Ovary (tissue), 9 donors: ENCODE measurements around the gene BACH1. TPM values are rescaled to one million over a fixed set of nuclear protein-coding genes. Genes with fewer than 3 reads are reported as not detected.

Experiments used
- DNase-seq, 5 donors: peaks; one replicate each; pipeline ENCODE4 v3.0.0-alpha.2; 2019 to 2020
- H3K27ac ChIP-seq, 2 donors: fragments of 200-600 bp; one replicate each; pipeline versions ENCODE4 v1.5.1 to v1.8.0; 2019 to 2022
- H3K27me3 ChIP-seq: fragments of 200-600 bp; one replicate; pipeline ENCODE4 v1.8.0; 2022
- H3K36me3 ChIP-seq: fragments of 200-600 bp; sonication (generic); one replicate; pipeline ENCODE4 v1.5.1; 2019
- H3K4me1 ChIP-seq: one replicate; pipeline ENCODE4 v1.8.1; 2013; ENCODE audit warnings: mild to moderate bottlenecking, moderate library complexity; ENCODE audit not compliant: insufficient read depth
- H3K4me3 ChIP-seq: fragments of 200-600 bp; sonication (generic); one replicate; pipeline ENCODE4 v1.5.1; 2017
- H3K9me3 ChIP-seq, 2 donors: fragments of 200-600 bp in 1 of 2; sonication (generic) in 1 of 2; one replicate each; pipeline versions ENCODE4 v1.5.1 to v1.8.1; 2013 to 2019; ENCODE audit warnings: mild to moderate bottlenecking in 1 of 2, moderate library complexity in 1 of 2
- EP300 ChIP-seq: sonication (generic); formaldehyde crosslinking; IDR thresholded peaks from one replicate; pipeline ENCODE4 v1.6.1; 2017; ENCODE audit warnings: antibody characterized with exemption
- POLR2A ChIP-seq: fragments of 450-650 bp; IDR thresholded peaks from one replicate; pipeline ENCODE4 v1.6.1; 2017; ENCODE audit warnings: antibody characterized with exemption, mild to moderate bottlenecking, moderate library complexity
- WGBS, 3 donors: extraction: QIAGEN DNeasy Blood & Tissue Kit in 1 of 3; methylation state at CpG; one replicate each; pipeline versions ENCODE4 v1.1.5 to v1.1.7; 2013 to 2017; 5-methylcytosine and 5-hydroxymethylcytosine counted together
- intact Hi-C, 4 donors: fragments of 100-400 bp; cut with DNase I; formaldehyde crosslinking; loops; one replicate each; pipeline versions ENCODE4 v1.11.0 to v1.15.1; 2022 to 2023
- polyA plus RNA-seq, 2 donors: library from polyadenylated mRNA; stranded (reverse); fragments of 200-250 nt in 1 of 2; fragments of 350-450 nt in 1 of 2; fragmentation: Illumina TruSeq in 1 of 2; extraction: RNeasy Lipid Tissue Mini Kit (QIAGEN cat#74804) in 1 of 2; gene quantifications; one replicate each; pipeline ENCODE4 v1.2.3, GENCODE V29; 2013 to 2014
- total RNA-seq, 7 donors: library from RNA; depleted of rRNA in 2 of 7; stranded (reverse); fragments of >200 nt in 2 of 7; fragmentation: NEBNext Ultra II Directional in 3 of 7; extraction: Animal tissue kit (Norgen Biotek cat#: 25700) in 3 of 7; gene quantifications; one replicate each; pipeline versions ENCODE4 v1.1.0 to v1.2.4, GENCODE V29; 2016 to 2023
- TF ChIP-seq, protein P1 (sequence below), 3 donors: fragments of 450-650 bp in 2 of 3; fragments of 200-600 bp in 1 of 3; IDR thresholded peaks; one replicate each; pipeline versions ENCODE4 v1.5.1 to v1.8.0; 2016 to 2022; ENCODE audit warnings: antibody characterized with exemption in 3 of 3, mild to moderate bottlenecking in 1 of 3
- donor health status: DM: no; HTN: no; CAD: no; lungs with moderate emphysema.
- donor health status: DM: no; HTN: no; CAD: no.
- donor health status: Bipolar disorder and iron deficiency.
- donor health status: DM: yes; HTN: yes; CAD: no.
- donor health status: DM: no; HTN: no; CAD: no.
- donor health status: DM: yes; HTN: yes; CAD: no.

The BACH1 gene
- total and polyA plus RNA-seq, 9 donors: 11.4 to 77.0 (median 52.3) TPM

DNA sequence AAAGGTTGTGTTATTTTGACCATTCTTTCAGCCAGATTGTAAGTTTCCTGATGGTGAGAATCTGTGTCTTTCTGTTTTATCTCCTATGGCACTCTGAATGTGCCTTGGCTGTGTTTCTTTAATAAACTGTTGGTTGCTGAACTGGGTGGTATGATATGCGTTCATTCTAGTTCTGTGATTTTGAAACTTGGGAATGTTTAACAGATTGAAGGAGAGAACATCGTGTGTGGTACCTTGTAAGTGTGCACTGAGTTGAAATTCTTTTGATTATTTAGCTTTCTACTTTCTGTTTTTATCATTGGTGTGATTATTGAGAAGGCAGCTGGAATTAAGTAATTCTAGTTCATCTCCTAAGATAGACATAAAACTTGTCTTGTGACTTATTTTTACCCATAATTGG is 4.6 kb downstream of the BACH1 start:
- no peak for DNase-seq
- 14 to 29% (median 25%) methylated on average over 2 of the region's 2 CpGs for WGBS, 3 donors
- TF ChIP-seq POLR2A (no peak), EP300 (no peak)
- TF ChIP-seq, protein P1, sequence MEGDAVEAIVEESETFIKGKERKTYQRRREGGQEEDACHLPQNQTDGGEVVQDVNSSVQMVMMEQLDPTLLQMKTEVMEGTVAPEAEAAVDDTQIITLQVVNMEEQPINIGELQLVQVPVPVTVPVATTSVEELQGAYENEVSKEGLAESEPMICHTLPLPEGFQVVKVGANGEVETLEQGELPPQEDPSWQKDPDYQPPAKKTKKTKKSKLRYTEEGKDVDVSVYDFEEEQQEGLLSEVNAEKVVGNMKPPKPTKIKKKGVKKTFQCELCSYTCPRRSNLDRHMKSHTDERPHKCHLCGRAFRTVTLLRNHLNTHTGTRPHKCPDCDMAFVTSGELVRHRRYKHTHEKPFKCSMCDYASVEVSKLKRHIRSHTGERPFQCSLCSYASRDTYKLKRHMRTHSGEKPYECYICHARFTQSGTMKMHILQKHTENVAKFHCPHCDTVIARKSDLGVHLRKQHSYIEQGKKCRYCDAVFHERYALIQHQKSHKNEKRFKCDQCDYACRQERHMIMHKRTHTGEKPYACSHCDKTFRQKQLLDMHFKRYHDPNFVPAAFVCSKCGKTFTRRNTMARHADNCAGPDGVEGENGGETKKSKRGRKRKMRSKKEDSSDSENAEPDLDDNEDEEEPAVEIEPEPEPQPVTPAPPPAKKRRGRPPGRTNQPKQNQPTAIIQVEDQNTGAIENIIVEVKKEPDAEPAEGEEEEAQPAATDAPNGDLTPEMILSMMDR (IDR thresholded peaks at IDR 0.05): no peak
- H3K9me3 ChIP-seq: no peaks in the 10 kb centered on the region
- no peaks in the 10 kb centered on the region for H3K27me3 ChIP-seq
- intact Hi-C loops: no loop called here
- no peak overlapping the region for H3K4me3 ChIP-seq
- no peaks in the 10 kb centered on the region for H3K36me3 ChIP-seq
- H3K27ac ChIP-seq: no peak overlapping the region
- peaks cover 17% of the 10 kb centered on the region for H3K4me1 ChIP-seq

DNA sequence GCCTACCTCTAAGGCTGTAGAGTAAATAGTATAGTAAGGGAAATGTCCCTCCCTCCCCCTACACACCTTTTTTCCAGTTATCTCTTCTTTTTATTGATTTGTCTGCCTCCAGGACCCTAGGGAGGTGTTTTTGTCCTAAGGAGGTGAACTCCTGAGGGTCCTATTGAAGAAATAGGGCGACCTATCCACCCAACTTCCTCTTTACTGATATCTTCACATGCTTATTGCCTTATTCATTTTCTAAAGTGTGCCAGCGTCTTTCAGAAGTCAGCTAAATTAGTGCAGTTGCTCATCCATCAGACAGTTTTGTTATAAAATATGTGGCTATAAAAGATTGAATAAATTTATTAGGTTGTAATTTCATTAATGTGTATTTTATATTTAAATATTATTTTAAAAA is 5.9 kb downstream of the BACH1 start:
- WGBS, 3 donors: 41 to 52% (median 44%) methylated on average over 2 of the region's 2 CpGs
- H3K36me3 ChIP-seq: no peaks in the 10 kb centered on the region
- intact Hi-C loops: no loop called here
- peaks cover 17% of the 10 kb centered on the region for H3K4me1 ChIP-seq
- TF ChIP-seq EP300 (no peak), POLR2A (no peak)
- no peak for DNase-seq
- no peak overlapping the region for H3K4me3 ChIP-seq
- H3K27me3 ChIP-seq: no peaks in the 10 kb centered on the region
- H3K9me3 ChIP-seq: no peaks in the 10 kb centered on the region
- H3K27ac ChIP-seq: no peak overlapping the region

DNA sequence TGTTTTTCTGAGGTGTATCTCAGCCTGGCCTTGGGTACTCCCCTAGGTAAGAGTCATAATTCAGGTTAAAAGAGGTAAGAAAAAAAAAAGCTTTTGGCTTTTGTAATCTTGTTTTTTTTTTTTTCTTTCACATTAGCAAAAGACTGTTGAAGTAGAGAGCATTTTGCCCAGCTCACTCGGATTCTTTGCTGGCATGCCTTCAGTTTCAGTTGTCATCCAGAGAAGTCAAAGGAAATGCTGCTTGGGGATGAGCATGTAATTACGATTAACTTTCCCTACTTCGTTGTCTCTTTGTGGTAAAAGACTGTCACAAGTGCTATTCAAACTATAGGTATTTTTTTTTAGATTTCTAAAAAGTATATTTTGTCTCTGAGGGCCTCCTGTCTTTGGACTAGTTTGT is 6.3 kb downstream of the BACH1 start:
- Histone ChIP-seq H3K27ac (no peak overlapping the region), H3K27me3 (no peaks in the 10 kb centered on the region), H3K4me1 (peaks cover 17% of the 10 kb centered on the region), H3K36me3 (no peaks in the 10 kb centered on the region), H3K9me3 (no peaks in the 10 kb centered on the region), H3K4me3 (no peak overlapping the region)
- DNase-seq: no peak
- no peak for TF ChIP-seq EP300
- TF ChIP-seq, protein P1 (IDR thresholded peaks at IDR 0.05): no peak
- no peak for TF ChIP-seq POLR2A
- intact Hi-C loops: no loop called here
- WGBS, 3 donors: 5 to 19% (median 6%) methylated on average over 3 of the region's 3 CpGs

DNA sequence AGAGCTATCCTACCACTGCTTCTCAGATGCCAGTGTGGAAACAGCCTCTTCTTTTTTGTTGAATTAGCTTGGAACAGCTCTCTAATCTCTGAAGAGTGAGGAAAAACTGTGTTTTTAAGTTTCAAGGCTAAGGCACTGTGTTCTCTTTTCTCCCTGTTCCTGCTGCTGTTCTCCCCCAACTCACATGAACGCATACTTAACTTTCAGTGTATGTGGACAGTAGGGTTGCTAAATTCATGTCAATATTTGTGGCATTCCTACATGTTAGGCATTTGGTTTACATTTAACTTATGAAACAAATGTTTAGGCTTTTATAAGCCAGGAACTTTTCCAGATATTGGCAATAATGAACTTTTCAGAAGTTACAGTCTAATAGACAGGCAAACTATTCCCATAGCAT is 6.8 kb downstream of the BACH1 start:
- no peaks in the 10 kb centered on the region for H3K27me3 ChIP-seq
- H3K4me1 ChIP-seq: peaks cover 16% of the 10 kb centered on the region
- 0 to 13% (median 12%) methylated on average over 1 of the region's 1 CpG for WGBS, 3 donors
- H3K27ac ChIP-seq: no peak overlapping the region
- H3K4me3 ChIP-seq: no peak overlapping the region
- DNase-seq: no peak
- H3K36me3 ChIP-seq: no peaks in the 10 kb centered on the region
- H3K9me3 ChIP-seq: no peaks in the 10 kb centered on the region
- TF ChIP-seq POLR2A (no peak), EP300 (no peak)
- TF ChIP-seq, protein P1 (IDR thresholded peaks at IDR 0.05): no peak
- intact Hi-C loops: no loop called here

DNA sequence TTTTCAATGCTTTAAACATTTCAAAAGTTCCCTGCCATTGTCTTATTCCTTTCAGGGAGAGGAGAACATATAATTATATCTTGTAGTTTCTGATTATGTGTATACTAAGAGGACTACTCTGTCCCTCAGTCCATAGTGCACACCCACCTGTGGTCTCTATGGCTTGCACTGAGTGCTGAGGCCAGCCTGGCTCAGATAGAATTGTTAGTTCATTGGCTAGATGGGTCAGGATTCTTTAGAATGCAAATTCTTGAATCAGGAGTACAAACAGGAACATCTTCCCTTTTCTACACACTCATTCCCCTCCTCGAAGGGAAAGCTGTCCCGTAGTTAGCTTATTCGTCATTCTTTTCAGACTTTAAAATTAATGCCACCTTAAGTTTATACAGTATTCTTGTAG is 8.2 kb downstream of the BACH1 start:
- Histone ChIP-seq H3K27me3 (no peaks in the 10 kb centered on the region), H3K9me3 (no peaks in the 10 kb centered on the region), H3K27ac (no peak overlapping the region), H3K4me3 (no peak overlapping the region), H3K4me1 (peaks cover 11% of the 10 kb centered on the region), H3K36me3 (no peaks in the 10 kb centered on the region)
- no peak for DNase-seq
- WGBS, 3 donors: 50 to 57% (median 55%) methylated on average over 3 of the region's 3 CpGs
- TF ChIP-seq, protein P1 (IDR thresholded peaks at IDR 0.05): no peak
- TF ChIP-seq EP300 (no peak), POLR2A (no peak)
- intact Hi-C loops: no loop called here
